HFFc6 (cell line): Measurements from ENCODE around the gene LPA. TPM values are rescaled to one million over a fixed set of nuclear protein-coding genes. Genes with fewer than 3 reads are reported as not detected.

Experiments
- DNase-seq: peaks from one replicate; pipeline ENCODE4 v3.0.0-alpha.2; 2018
- H3K27ac Mint-ChIP-seq: 2 replicates; pipeline ENCODE4 v1.8.0; 2020; ENCODE audit warnings: mild to moderate bottlenecking, mixed read lengths
- H3K27me3 Mint-ChIP-seq: 2 replicates; pipeline ENCODE4 v1.8.0; 2021; ENCODE audit warnings: mild to moderate bottlenecking, moderate library complexity, mixed read lengths; ENCODE audit not compliant: insufficient read depth
- H3K36me3 Mint-ChIP-seq: 2 replicates; pipeline ENCODE4 v1.8.0; 2021; ENCODE audit warnings: low read depth, mixed read lengths
- H3K4me1 Mint-ChIP-seq: 2 replicates; pipeline ENCODE4 v1.8.0; 2020; ENCODE audit warnings: low read depth, mixed read lengths
- H3K4me3 Mint-ChIP-seq: 2 replicates; pipeline ENCODE4 v1.8.0; 2020; ENCODE audit warnings: mild to moderate bottlenecking, moderate library complexity, mixed read lengths
- H3K9me3 Mint-ChIP-seq: 2 replicates; pipeline ENCODE4 v1.8.0; 2020; ENCODE audit warnings: mild to moderate bottlenecking, mixed read lengths
- CTCF ChIP-seq: fragments of 200-600 bp; sonication (generic); IDR thresholded peaks from 2 replicates; pipeline ENCODE4 v1.5.0; 2021; ENCODE audit warnings: antibody characterized with exemption, mild to moderate bottlenecking
- total RNA-seq, 6 experiments: library from RNA; stranded (reverse); fragmentation: NEBNext Ultra II Directional; extraction: Animal tissue kit (Norgen Biotek cat#: 25700); gene quantifications; 2 replicates in 1 of 6; 3 replicates in 5 of 6; pipeline ENCODE4 v1.2.3, GENCODE V29; 2021

LPA gene
- total RNA-seq, 6 experiments from 2014 or later = not detected

- no peak for TF ChIP-seq CTCF
These were observed 175.0 kb downstream of the LPA start for GRCh38 chr6:160489091-160489490.

GRCh38 chr6:160487116-160487515, 177.0 kb downstream of the LPA start:
- DNase-seq = no peak
- no peak overlapping the region for H3K27ac Mint-ChIP-seq
- peaks cover under 1% of the 10 kb centered on the region; the same call in 1 of the 2 replicates for H3K9me3 Mint-ChIP-seq
- peaks cover 6% of the 10 kb centered on the region; the same call in 1 of the 2 replicates for H3K36me3 Mint-ChIP-seq
- peaks cover 2% of the 10 kb centered on the region; the same call in 1 of the 2 replicates for H3K27me3 Mint-ChIP-seq
- TF ChIP-seq CTCF = no peak
- no peaks in the 10 kb centered on the region for H3K4me1 Mint-ChIP-seq
- H3K4me3 Mint-ChIP-seq = no peak overlapping the region

More at GRCh38 chr6:160489091-160489490, 175.0 kb downstream of the LPA start:
- Mint-ChIP-seq H3K4me1 (no peaks in the 10 kb centered on the region), H3K27me3 (no peaks in the 10 kb centered on the region; the same call in 1 of the 2 replicates), H3K36me3 (no peaks in the 10 kb centered on the region), H3K4me3 (no peak overlapping the region), H3K27ac (no peak overlapping the region), H3K9me3 (no peaks in the 10 kb centered on the region)
- DNase-seq = no peak

Other genes with a start within 250 kb of the LPA start
- not detected for gene PLG, start 38.0 kb upstream of the LPA start, total RNA-seq